HG03439 (cell line): ENCODE results near the gene HJV.

Experiments
- ATAC-seq: cut with Tn5 transposase; IDR thresholded peaks from one replicate; pipeline ENCODE4 v1.9.1; 2021; ENCODE audit warnings: mild to moderate bottlenecking, moderate library complexity; ENCODE audit not compliant: unreplicated experiment

The HJV gene

GRCh38 chr1:145994391-145995120 lies 27.0 kb downstream of the HJV start:
- no peak for ATAC-seq

GRCh38 chr1:145993618-145994390 lies 27.7 kb downstream of the HJV start:
- ATAC-seq, result no peak

GRCh38 chr1:145992958-145993617 lies 28.4 kb downstream of the HJV start:
- ATAC-seq, result no peak

GRCh38 chr1:145992502-145992936 lies 29.0 kb downstream of the HJV start:
- no peak for ATAC-seq

GRCh38 chr1:145991735-145992412 lies 29.7 kb downstream of the HJV start:
- no peak for ATAC-seq

GRCh38 chr1:145990249-145990855 lies 31.2 kb downstream of the HJV start:
- ATAC-seq, result no peak

GRCh38 chr1:145988773-145989172 lies 32.8 kb downstream of the HJV start:
- no peak for ATAC-seq

GRCh38 chr1:145987926-145988325 lies 33.6 kb downstream of the HJV start:
- no peak for ATAC-seq

- ATAC-seq, result no peak
These were observed 35.0 kb downstream of the HJV start for GRCh38 chr1:145986551-145986950.

- no peak for ATAC-seq
These were observed 35.8 kb downstream of the HJV start for GRCh38 chr1:145985502-145986439.

GRCh38 chr1:145985129-145985501 lies 36.4 kb downstream of the HJV start:
- ATAC-seq, result no peak

GRCh38 chr1:145983960-145984830 lies 37.3 kb downstream of the HJV start:
- no peak for ATAC-seq

- ATAC-seq, result no peak
These were observed 38.3 kb downstream of the HJV start for GRCh38 chr1:145983206-145983675.

- ATAC-seq, result no peak
These were observed 39.4 kb downstream of the HJV start for GRCh38 chr1:145982010-145982723.

- ATAC-seq, result no peak
These were observed 41.0 kb downstream of the HJV start for GRCh38 chr1:145980457-145980994.

GRCh38 chr1:145979746-145980456 lies 41.6 kb downstream of the HJV start:
- no peak for ATAC-seq
